Suprapubic skin (tissue), 4 donors: Measurements from ENCODE around the gene LRRTM4. TPM values are rescaled to one million over a fixed set of nuclear protein-coding genes. Genes with fewer than 3 reads are reported as not detected.

Experiments used
- DNase-seq, 2 donors: peaks; one replicate each; pipeline ENCODE4 v3.0.0-alpha.2; 2019; ENCODE audit warnings: low spot score in 2 of 2
- H3K27ac ChIP-seq: fragments of 200-600 bp; sonication (generic); one replicate; pipeline ENCODE4 v1.5.1; 2019
- H3K27me3 ChIP-seq: fragments of 200-600 bp; sonication (generic); one replicate; pipeline ENCODE4 v1.5.1; 2019
- H3K36me3 ChIP-seq: fragments of 200-600 bp; sonication (generic); one replicate; pipeline ENCODE4 v1.5.1; 2019
- H3K4me1 ChIP-seq: fragments of 200-600 bp; sonication (generic); one replicate; pipeline ENCODE4 v1.5.1; 2019
- H3K4me3 ChIP-seq: fragments of 200-600 bp; sonication (generic); one replicate; pipeline ENCODE4 v1.5.1; 2019; ENCODE audit warnings: mild to moderate bottlenecking
- H3K9me3 ChIP-seq: fragments of 200-600 bp; sonication (generic); one replicate; pipeline ENCODE4 v1.5.1; 2019
- CTCF ChIP-seq, 2 donors: fragments of 200-600 bp in 1 of 2; fragments of 450-650 bp in 1 of 2; sonication (generic) in 1 of 2; IDR thresholded peaks; one replicate each; pipeline ENCODE4 v1.5.1; 2016 to 2019; ENCODE audit warnings: antibody characterized with exemption in 2 of 2, mild to moderate bottlenecking in 1 of 2, moderate library complexity in 1 of 2
- EP300 ChIP-seq: sonication (generic); formaldehyde crosslinking; IDR thresholded peaks from one replicate; pipeline ENCODE4 v1.6.1; 2017; ENCODE audit warnings: antibody characterized with exemption
- POLR2A ChIP-seq, 2 donors: fragments of 450-650 bp; IDR thresholded peaks; one replicate each; pipeline ENCODE4 v1.6.1; 2017; ENCODE audit warnings: antibody characterized with exemption in 2 of 2, mild to moderate bottlenecking in 2 of 2, moderate library complexity in 2 of 2
- POLR2AphosphoS5 ChIP-seq, 3 donors: sonication (generic); formaldehyde crosslinking; IDR thresholded peaks; one replicate each; pipeline ENCODE4 v1.6.1; 2017; ENCODE audit warnings: antibody characterized with exemption in 3 of 3
- WGBS: methylation state at CpG from one replicate; pipeline ENCODE4 v1.1.5; 2018; 5-methylcytosine and 5-hydroxymethylcytosine counted together
- total RNA-seq, 4 donors: library from RNA; depleted of rRNA; stranded (reverse); fragments of >200 nt; gene quantifications; one replicate each; pipeline ENCODE4 v1.1.0, GENCODE V29; 2016

LRRTM4 gene
- total RNA-seq, 4 donors from 2014 or later: not detected

GRCh38 chr2:77119333-77119732, 402.8 kb downstream of the LRRTM4 start:
- Histone ChIP-seq H3K27me3 (no peaks in the 10 kb centered on the region), H3K36me3 (no peaks in the 10 kb centered on the region), H3K27ac (no peak overlapping the region), H3K4me1 (no peaks in the 10 kb centered on the region), H3K9me3 (no peaks in the 10 kb centered on the region), H3K4me3 (no peak overlapping the region)
- TF ChIP-seq EP300 (no peak), POLR2AphosphoS5 (IDR thresholded peaks at IDR 0.05) (no peak), CTCF (IDR thresholded peaks at IDR 0.05) (no peak), POLR2A (IDR thresholded peaks at IDR 0.05) (no peak)
- 79% methylated on average over 1 of the region's 1 CpG for WGBS
- no peak for DNase-seq

GRCh38 chr2:77108915-77109314, 413.3 kb downstream of the LRRTM4 start:
- WGBS: 74% methylated on average over 1 of the region's 1 CpG
- no peak for DNase-seq
- TF ChIP-seq POLR2AphosphoS5 (IDR thresholded peaks at IDR 0.05): no peak
- no peak for TF ChIP-seq CTCF (IDR thresholded peaks at IDR 0.05)
- no peak for TF ChIP-seq POLR2A (IDR thresholded peaks at IDR 0.05)
- TF ChIP-seq EP300: no peak
- Histone ChIP-seq H3K27me3 (no peaks in the 10 kb centered on the region), H3K4me3 (no peak overlapping the region), H3K27ac (no peak overlapping the region), H3K4me1 (no peaks in the 10 kb centered on the region), H3K9me3 (no peaks in the 10 kb centered on the region), H3K36me3 (no peaks in the 10 kb centered on the region)

DNA sequence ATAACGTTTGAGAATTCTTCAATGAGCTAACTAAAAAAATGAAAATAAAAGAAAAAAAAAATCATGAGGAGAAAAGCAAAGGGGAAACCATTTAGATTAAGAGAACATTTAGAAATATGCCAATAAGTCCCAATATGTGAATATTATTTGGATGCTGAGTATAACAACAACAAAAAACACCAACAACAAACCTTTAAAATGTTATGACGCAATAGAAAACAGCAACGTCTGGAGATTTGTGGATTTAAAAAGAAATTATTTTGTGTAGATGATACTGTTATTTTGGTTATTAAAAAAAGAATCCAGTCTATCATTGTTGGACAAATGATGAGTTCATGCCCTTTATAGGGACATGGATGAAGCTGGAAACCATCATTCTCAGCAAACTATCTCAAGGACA, 417.2 kb downstream of the LRRTM4 start:
- Histone ChIP-seq H3K4me3 (no peak overlapping the region), H3K4me1 (no peaks in the 10 kb centered on the region), H3K27ac (no peak overlapping the region), H3K27me3 (no peaks in the 10 kb centered on the region), H3K36me3 (no peaks in the 10 kb centered on the region), H3K9me3 (no peaks in the 10 kb centered on the region)
- TF ChIP-seq CTCF (IDR thresholded peaks at IDR 0.05) (no peak), POLR2A (IDR thresholded peaks at IDR 0.05) (no peak), POLR2AphosphoS5 (IDR thresholded peaks at IDR 0.05) (no peak), EP300 (no peak)
- DNase-seq: no peak
- WGBS: 76% methylated on average over 3 of the region's 3 CpGs

DNA sequence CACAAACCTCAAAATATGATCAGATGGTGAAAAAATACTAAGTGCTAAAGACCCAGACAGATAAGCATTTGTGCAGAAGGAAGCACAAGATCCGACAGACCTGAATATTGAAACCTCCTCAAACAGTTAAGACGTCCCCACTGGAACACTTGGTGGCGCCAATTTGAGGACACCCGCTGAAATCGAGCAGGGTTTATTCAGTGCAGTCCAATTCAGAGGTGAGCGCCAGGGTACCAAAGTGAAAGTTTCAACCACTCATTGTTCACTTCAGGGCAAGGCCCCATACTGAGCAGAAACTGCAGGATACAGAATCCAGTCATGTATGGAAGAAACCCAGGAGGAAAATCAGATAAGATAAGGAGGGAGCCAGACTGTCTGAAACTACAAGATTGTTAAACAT, 417.6 kb downstream of the LRRTM4 start:
- 76% methylated on average over 6 of the region's 6 CpGs for WGBS
- no peak overlapping the region for H3K4me3 ChIP-seq
- no peaks in the 10 kb centered on the region for H3K36me3 ChIP-seq
- no peaks in the 10 kb centered on the region for H3K9me3 ChIP-seq
- TF ChIP-seq CTCF (IDR thresholded peaks at IDR 0.05): no peak
- no peak for TF ChIP-seq POLR2A (IDR thresholded peaks at IDR 0.05)
- TF ChIP-seq EP300: no peak
- TF ChIP-seq POLR2AphosphoS5 (IDR thresholded peaks at IDR 0.05): no peak
- no peaks in the 10 kb centered on the region for H3K4me1 ChIP-seq
- H3K27ac ChIP-seq: no peak overlapping the region
- no peaks in the 10 kb centered on the region for H3K27me3 ChIP-seq
- DNase-seq: no peak

- no peak for TF ChIP-seq POLR2AphosphoS5 (IDR thresholded peaks at IDR 0.05)
- TF ChIP-seq POLR2A (IDR thresholded peaks at IDR 0.05): no peak
- TF ChIP-seq CTCF (IDR thresholded peaks at IDR 0.05): no peak
- no peak for TF ChIP-seq EP300
- WGBS: 75% methylated on average over 2 of the region's 2 CpGs
- no peaks in the 10 kb centered on the region for H3K4me1 ChIP-seq
Measured at GRCh38 chr2:77102927-77103326, 419.2 kb downstream of the LRRTM4 start.

More at GRCh38 chr2:77102927-77103326, 419.2 kb downstream of the LRRTM4 start:
- DNase-seq: no peak
- Histone ChIP-seq H3K27ac (no peak overlapping the region), H3K36me3 (no peaks in the 10 kb centered on the region), H3K4me3 (no peak overlapping the region), H3K27me3 (no peaks in the 10 kb centered on the region), H3K9me3 (no peaks in the 10 kb centered on the region)
